ENCODE results near the gene RNF150.

RNF150 gene

DNA sequence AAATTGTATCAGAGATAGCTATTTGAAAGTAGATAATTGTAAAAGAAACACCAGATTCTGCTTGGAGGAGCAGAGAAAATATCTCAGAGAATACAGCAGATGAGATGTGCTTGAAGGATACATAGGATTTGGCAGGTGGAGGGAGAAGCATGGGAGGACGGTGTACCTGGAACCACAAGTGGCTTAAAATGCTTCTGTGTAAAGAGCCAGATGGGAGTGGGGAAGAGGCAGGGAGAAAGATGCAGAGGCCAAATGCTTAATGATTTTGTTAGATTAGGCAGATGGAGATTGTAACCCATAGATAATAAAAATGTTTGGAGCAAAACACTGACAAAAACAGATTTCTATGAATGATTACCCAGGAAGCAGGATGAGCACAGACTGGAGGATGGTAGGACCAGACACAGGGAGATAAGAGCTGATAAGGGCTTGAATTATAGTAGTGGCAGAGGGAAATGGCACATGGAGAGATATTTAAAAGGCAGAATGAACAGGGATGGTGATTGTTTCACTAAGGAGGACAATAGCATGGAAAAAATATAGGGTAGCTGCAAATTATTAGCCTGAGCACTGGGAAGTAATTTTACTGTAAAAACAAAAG, 231.4 kb downstream of the RNF150 start:
- Mint-ChIP-seq H3K4me3 (no peak overlapping the region), H3K4me1 (no peaks in the 10 kb centered on the region), H3K36me3 (ENCODE audit: insufficient read depth) (no peaks in the 10 kb centered on the region), H3K27me3 (no peaks in the 10 kb centered on the region), H3K27ac (ENCODE audit: low read depth) (no peak overlapping the region), H3K9me3 (no peaks in the 10 kb centered on the region)
- ATAC-seq (replicated peaks; ENCODE audit: extremely low read depth, poor library complexity, severe bottlenecking) (no peak), DNase-seq (ENCODE audit: low spot score in 2 of 2) (no peak)

DNA sequence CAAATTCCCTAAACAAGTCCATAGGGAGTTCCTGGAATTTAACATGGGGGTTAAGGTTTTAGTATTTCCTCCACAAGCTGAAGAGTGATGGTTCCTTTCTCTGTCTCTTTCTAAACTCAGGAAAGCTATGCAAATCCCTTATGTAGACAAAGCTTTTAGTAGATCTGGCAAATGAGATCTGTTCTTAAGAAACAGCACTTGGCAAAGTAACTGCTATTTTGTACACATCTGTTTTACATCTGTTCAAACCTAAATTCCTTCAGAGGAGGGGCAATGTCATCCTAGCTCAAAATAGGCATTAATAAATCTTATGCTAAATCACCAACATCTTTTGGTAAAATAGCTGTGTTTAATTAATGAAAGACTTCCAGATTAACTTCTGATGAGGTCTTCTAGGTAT, 239.3 kb downstream of the RNF150 start:
- Mint-ChIP-seq H3K27me3 (no peaks in the 10 kb centered on the region), H3K4me3 (no peak overlapping the region), H3K9me3 (no peaks in the 10 kb centered on the region), H3K4me1 (no peaks in the 10 kb centered on the region), H3K27ac (ENCODE audit: low read depth) (no peak overlapping the region), H3K36me3 (ENCODE audit: insufficient read depth) (no peaks in the 10 kb centered on the region)
- no peak for ATAC-seq (replicated peaks; ENCODE audit: extremely low read depth, poor library complexity, severe bottlenecking)
- DNase-seq (ENCODE audit: low spot score in 2 of 2): no peak

DNA sequence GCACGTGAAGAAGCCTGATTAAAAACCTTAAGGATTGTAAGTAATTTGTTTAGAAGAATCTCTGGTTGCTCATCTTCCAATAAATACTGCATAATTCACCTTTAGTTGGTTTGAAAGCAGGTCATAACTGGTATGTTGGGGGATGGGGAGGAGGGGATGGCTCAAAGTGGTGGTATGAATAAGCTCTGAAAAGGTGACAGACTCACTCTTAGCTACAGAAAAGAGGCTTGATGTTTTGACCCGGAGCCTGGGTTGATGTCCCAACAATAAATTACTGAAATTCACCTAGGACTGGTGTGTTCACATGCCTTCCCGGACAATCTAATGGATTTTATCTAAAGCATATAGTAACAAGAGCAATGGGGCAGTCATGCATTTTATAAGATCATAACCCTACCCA, 245.2 kb downstream of the RNF150 start:
- peaks cover 8% of the 10 kb centered on the region for H3K9me3 Mint-ChIP-seq
- no peaks in the 10 kb centered on the region for H3K4me1 Mint-ChIP-seq
- H3K4me3 Mint-ChIP-seq: no peak overlapping the region
- H3K36me3 Mint-ChIP-seq (ENCODE audit: insufficient read depth): no peaks in the 10 kb centered on the region
- H3K27ac Mint-ChIP-seq (ENCODE audit: low read depth): no peak overlapping the region
- no peaks in the 10 kb centered on the region for H3K27me3 Mint-ChIP-seq
- DNase-seq (ENCODE audit: low spot score in 2 of 2) (no peak), ATAC-seq (replicated peaks; ENCODE audit: extremely low read depth, poor library complexity, severe bottlenecking) (no peak)

GRCh38 chr4:140887467-140887866, 245.8 kb downstream of the RNF150 start:
- Mint-ChIP-seq H3K27ac (ENCODE audit: low read depth) (no peak overlapping the region), H3K27me3 (no peaks in the 10 kb centered on the region), H3K4me3 (no peak overlapping the region), H3K4me1 (no peaks in the 10 kb centered on the region), H3K9me3 (peaks cover 8% of the 10 kb centered on the region), H3K36me3 (ENCODE audit: insufficient read depth) (no peaks in the 10 kb centered on the region)
- no peak for DNase-seq (ENCODE audit: low spot score in 2 of 2)
- ATAC-seq (replicated peaks; ENCODE audit: extremely low read depth, poor library complexity, severe bottlenecking): no peak

GRCh38 chr4:140884431-140885058, 248.7 kb downstream of the RNF150 start:
- H3K36me3 Mint-ChIP-seq (ENCODE audit: insufficient read depth): no peaks in the 10 kb centered on the region
- H3K9me3 Mint-ChIP-seq: peaks cover 8% of the 10 kb centered on the region
- H3K4me3 Mint-ChIP-seq: no peak overlapping the region
- no peaks in the 10 kb centered on the region for H3K4me1 Mint-ChIP-seq
- H3K27ac Mint-ChIP-seq (ENCODE audit: low read depth): no peak overlapping the region
- ATAC-seq (replicated peaks; ENCODE audit: extremely low read depth, poor library complexity, severe bottlenecking): no peak
- peaks cover 8% of the 10 kb centered on the region for H3K27me3 Mint-ChIP-seq
- DNase-seq (ENCODE audit: low spot score in 2 of 2): no peak

GRCh38 chr4:140877781-140878180, 255.5 kb downstream of the RNF150 start:
- no peak for ATAC-seq (replicated peaks; ENCODE audit: extremely low read depth, poor library complexity, severe bottlenecking)
- H3K27ac Mint-ChIP-seq (ENCODE audit: low read depth): no peak overlapping the region
- H3K9me3 Mint-ChIP-seq: peaks cover 6% of the 10 kb centered on the region
- H3K4me1 Mint-ChIP-seq: no peaks in the 10 kb centered on the region
- H3K27me3 Mint-ChIP-seq: peaks cover 8% of the 10 kb centered on the region
- no peak for DNase-seq (ENCODE audit: low spot score in 2 of 2)
- H3K4me3 Mint-ChIP-seq: no peak overlapping the region
- H3K36me3 Mint-ChIP-seq (ENCODE audit: insufficient read depth): peaks cover 2% of the 10 kb centered on the region

DNA sequence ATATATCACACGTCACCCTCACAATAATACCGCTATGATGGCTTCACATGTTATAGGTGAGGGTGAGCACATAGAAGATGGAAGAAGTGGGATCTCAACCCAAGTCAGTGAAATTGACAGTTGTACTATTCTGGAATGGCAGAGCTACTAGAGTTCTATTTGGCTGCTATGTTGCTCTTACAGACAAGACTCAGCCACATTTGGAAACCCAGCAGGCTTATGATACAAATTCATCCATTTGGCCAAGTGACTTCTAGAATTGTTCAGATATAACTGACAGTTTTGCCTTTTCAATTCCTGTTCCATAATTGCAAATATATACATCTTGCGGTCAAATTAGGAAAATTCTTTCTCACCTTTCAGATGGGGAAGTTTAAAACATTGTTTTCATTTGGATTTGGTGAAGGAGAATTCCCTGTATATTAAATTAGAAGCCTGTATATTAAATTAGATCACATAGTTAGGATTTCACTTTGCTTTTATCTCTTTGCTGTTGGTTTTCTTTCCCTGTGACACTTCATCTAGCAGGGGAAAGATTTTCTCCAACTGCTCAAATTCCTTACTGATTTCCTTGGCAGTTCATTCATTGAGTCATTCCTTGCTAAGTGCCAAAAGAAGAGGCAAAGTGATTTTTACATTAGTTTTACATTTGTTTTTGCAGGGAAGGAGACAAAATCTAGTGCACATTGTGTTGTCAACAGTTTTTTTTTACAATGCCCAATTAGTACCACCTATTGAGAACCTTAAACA, 256.5 kb downstream of the RNF150 start:
- Mint-ChIP-seq H3K27ac (ENCODE audit: low read depth) (no peak overlapping the region), H3K27me3 (peaks cover 8% of the 10 kb centered on the region), H3K9me3 (peaks cover 6% of the 10 kb centered on the region), H3K4me1 (no peaks in the 10 kb centered on the region), H3K36me3 (ENCODE audit: insufficient read depth) (peaks cover 2% of the 10 kb centered on the region), H3K4me3 (no peak overlapping the region)
- ATAC-seq (replicated peaks; ENCODE audit: extremely low read depth, poor library complexity, severe bottlenecking) (no peak), DNase-seq (ENCODE audit: low spot score in 2 of 2) (no peak)

- peaks cover 6% of the 10 kb centered on the region for H3K9me3 Mint-ChIP-seq
- DNase-seq (ENCODE audit: low spot score in 2 of 2) (no peak), ATAC-seq (replicated peaks; ENCODE audit: extremely low read depth, poor library complexity, severe bottlenecking) (no peak)
- peaks cover 8% of the 10 kb centered on the region for H3K27me3 Mint-ChIP-seq
- H3K27ac Mint-ChIP-seq (ENCODE audit: low read depth): no peak overlapping the region
- H3K4me3 Mint-ChIP-seq: no peak overlapping the region
- H3K4me1 Mint-ChIP-seq: no peaks in the 10 kb centered on the region
- peaks cover 2% of the 10 kb centered on the region for H3K36me3 Mint-ChIP-seq (ENCODE audit: insufficient read depth)
Measured at GRCh38 chr4:140875746-140876452, 257.4 kb downstream of the RNF150 start.

GRCh38 chr4:140874056-140874455, 259.2 kb downstream of the RNF150 start:
- peaks cover 2% of the 10 kb centered on the region for H3K36me3 Mint-ChIP-seq (ENCODE audit: insufficient read depth)
- no peak overlapping the region for H3K27ac Mint-ChIP-seq (ENCODE audit: low read depth)
- no peak for ATAC-seq (replicated peaks; ENCODE audit: extremely low read depth, poor library complexity, severe bottlenecking)
- no peak for DNase-seq (ENCODE audit: low spot score in 2 of 2)
- H3K9me3 Mint-ChIP-seq: peaks cover 5% of the 10 kb centered on the region
- H3K4me3 Mint-ChIP-seq: no peak overlapping the region
- H3K27me3 Mint-ChIP-seq: peaks cover 10% of the 10 kb centered on the region
- H3K4me1 Mint-ChIP-seq: no peaks in the 10 kb centered on the region

DNA sequence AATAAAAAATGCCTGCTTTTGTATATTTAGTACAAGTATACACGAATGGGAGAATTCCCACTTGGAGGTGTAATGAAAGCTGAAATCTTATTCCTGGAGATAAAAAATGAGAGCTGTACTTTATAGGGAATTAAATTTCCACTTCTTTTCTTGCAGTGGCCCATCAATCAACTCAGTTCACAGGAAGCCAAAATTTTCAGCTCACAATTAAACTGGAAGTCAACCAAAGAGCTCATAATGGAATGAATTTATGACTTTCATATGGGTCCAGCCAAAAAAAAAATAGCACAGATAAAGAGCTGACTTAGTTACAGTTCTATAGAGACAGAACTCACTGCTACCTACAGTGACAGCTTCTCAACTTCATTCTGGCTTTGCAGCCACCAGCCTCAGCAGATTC, 261.9 kb downstream of the RNF150 start:
- Mint-ChIP-seq H3K27me3 (peaks cover 10% of the 10 kb centered on the region), H3K27ac (ENCODE audit: low read depth) (no peak overlapping the region), H3K36me3 (ENCODE audit: insufficient read depth) (peaks cover 2% of the 10 kb centered on the region), H3K9me3 (no peaks in the 10 kb centered on the region), H3K4me3 (no peak overlapping the region), H3K4me1 (no peaks in the 10 kb centered on the region)
- DNase-seq (ENCODE audit: low spot score in 2 of 2) (no peak), ATAC-seq (replicated peaks; ENCODE audit: extremely low read depth, poor library complexity, severe bottlenecking) (no peak)

GRCh38 chr4:140870427-140870826, 262.8 kb downstream of the RNF150 start:
- peaks cover 10% of the 10 kb centered on the region for H3K27me3 Mint-ChIP-seq
- H3K4me3 Mint-ChIP-seq: no peak overlapping the region
- H3K36me3 Mint-ChIP-seq (ENCODE audit: insufficient read depth): no peaks in the 10 kb centered on the region
- no peaks in the 10 kb centered on the region for H3K4me1 Mint-ChIP-seq
- DNase-seq (ENCODE audit: low spot score in 2 of 2) (no peak), ATAC-seq (replicated peaks; ENCODE audit: extremely low read depth, poor library complexity, severe bottlenecking) (no peak)
- no peak overlapping the region for H3K27ac Mint-ChIP-seq (ENCODE audit: low read depth)
- no peaks in the 10 kb centered on the region for H3K9me3 Mint-ChIP-seq

DNA sequence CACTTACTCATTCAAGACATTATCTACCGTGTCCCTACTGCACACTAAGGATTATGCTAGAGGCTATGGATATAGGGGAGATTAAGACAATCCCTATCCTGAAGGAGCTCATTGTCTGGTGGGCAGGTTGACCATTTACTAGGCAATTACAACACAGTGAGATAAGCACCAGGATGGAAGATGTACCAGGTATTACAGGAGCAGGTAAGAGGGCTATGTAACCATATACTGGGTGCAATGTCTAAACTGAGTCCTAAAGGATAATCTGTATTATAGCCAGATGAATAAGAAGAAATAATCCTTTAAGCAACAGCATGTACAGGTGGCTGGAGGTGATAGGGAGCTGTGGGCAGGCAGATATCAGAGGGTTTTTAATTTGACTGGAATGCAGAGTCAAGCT, 263.8 kb downstream of the RNF150 start:
- no peaks in the 10 kb centered on the region for H3K9me3 Mint-ChIP-seq
- no peaks in the 10 kb centered on the region for H3K4me1 Mint-ChIP-seq
- ATAC-seq (replicated peaks; ENCODE audit: extremely low read depth, poor library complexity, severe bottlenecking) (no peak), DNase-seq (ENCODE audit: low spot score in 2 of 2) (no peak)
- H3K27me3 Mint-ChIP-seq: peaks cover 18% of the 10 kb centered on the region
- H3K4me3 Mint-ChIP-seq: no peak overlapping the region
- no peaks in the 10 kb centered on the region for H3K36me3 Mint-ChIP-seq (ENCODE audit: insufficient read depth)
- no peak overlapping the region for H3K27ac Mint-ChIP-seq (ENCODE audit: low read depth)
